GM19328 (cell line): ENCODE measurements around the gene TOMM6.
"Not testable (repeated sequence)": the region's sequence is repeated elsewhere in the genome, so short reads cannot be mapped to it uniquely, and the experiment has no call there.

ENCODE experiments used
- ATAC-seq: cut with Tn5 transposase; IDR thresholded peaks from one replicate; pipeline ENCODE4 v1.9.1; 2021; ENCODE audit warnings: mild to moderate bottlenecking, moderate library complexity; ENCODE audit not compliant: unreplicated experiment

Gene TOMM6

DNA sequence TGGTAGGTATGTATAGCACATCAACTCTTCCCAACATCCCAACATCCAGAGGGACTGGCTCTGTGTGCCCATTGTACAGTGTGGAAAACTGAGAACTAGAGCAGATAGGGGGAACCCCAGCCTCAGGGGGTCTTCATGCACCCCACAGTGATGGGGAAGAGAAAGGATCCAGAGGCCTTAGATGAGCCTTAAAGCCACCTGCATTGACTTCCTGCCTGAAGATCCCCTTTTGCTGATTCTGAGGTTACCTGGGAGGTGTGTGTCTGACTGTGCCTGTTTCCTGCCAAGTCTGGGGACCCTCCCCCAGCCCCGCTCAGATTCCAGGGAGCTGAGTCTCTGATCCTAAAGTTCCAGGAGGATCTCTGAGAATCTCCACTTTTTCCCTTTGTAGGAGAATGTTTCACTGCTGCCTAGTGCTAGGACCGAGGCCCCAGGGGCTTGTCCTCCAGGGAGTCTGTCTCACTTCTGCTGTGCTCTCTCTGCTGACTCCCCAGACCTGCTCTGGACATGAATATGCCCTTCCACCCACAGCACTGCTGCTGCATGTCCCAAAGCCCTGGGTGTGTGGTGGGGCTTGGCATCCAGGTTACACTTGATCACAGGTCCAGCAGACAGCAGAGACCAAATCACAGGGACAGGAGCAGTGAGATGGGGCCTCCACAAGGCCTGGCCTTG, 27.5 kb upstream of the TOMM6 start:
- no peak for ATAC-seq

DNA sequence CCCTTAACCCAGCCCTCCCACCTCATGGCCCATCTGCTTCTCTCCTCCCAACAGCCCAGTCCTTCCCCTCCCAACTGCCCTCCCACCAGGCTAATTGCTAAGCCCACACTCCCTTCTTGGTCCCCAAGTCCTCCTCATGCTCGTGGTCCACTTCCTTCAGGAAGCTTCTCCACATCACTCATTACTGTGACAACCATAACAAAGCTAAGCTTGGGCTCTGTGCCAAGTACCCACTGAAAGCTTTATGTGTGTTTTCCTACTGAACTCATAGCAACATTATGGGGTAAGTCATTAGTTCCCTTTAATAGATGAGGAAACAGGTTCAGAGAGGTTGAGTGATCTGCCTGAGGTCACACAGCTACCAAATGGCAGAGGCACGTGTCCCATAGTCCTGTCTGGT, 24.0 kb upstream of the TOMM6 start:
- ATAC-seq = no peak

DNA sequence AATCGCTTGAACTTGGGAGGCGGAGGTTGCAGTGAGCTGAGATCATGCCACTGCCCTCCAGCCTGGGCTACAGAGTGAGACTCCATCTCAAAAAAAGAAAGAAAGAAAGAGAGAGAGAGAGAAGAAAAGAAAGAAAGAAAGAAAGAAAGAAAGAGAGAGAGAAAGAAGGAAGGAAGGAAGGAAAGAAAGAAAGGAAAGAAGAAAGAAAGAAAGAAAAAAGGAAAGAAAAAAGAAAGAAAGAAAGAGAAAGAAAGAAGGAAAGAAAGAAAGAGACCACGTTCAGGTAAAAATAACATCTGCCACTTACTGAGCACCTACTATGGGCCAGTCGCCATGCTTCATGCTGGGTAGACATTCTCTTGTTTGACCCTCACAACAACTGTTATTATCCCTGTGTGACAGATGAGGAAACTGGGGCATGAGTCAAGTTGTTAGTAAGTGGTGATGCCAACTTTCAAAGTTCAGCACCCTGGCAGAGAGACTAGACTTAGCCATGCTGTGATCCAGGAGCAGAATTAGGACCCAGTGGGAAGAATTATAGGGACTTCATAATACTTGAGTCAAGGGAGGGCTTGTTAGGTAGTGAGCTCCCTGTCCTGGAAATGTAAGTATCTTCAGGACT, 21.3 kb upstream of the TOMM6 start:
- ATAC-seq = not testable (repeated sequence)

GRCh38 chr6:41767112-41767833, 20.2 kb upstream of the TOMM6 start:
- ATAC-seq = no peak

DNA sequence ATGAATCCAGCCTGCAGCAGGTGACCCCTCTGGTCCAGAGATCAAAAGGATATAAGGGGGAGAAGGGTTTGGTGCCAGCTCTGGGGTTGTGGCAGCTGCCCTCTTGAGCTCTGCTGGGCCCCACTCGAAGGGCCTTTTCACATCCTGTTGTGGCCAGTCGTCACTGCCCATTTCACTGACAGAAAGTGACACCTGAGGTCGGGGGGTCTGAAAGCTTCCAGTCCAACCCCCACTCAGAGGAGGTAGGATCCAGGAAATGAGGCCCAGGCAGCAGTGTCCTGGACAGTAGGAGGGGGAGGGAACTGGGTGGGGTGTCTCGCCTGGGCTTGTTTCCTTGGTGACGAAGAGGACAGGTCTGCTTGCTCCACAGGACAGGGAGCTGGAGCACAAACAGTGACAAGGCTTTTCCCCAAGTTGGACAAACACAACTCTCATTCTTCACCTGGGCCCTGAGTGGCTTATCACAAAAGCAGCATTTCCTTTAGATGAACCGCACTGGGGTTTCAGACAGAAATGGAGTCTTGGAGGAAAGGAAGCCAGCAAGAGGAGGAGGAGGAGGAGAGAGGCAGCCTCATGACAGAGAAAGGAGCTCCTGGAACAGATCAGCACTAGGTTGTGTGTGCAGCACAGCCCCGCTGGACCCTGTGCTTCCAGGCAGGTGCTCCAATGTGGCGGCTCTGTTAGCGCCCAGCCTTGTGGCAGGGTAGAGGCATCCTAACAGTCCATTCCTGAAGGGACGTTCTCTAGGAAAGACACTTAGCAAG, 18.8 kb upstream of the TOMM6 start:
- ATAC-seq = no peak

- ATAC-seq = no peak
These were observed 18.1 kb upstream of the TOMM6 start for GRCh38 chr6:41769376-41769775.

- no peak for ATAC-seq
These were observed 17.0 kb upstream of the TOMM6 start for GRCh38 chr6:41770381-41771057.

GRCh38 chr6:41771058-41771983, 16.2 kb upstream of the TOMM6 start:
- ATAC-seq = no peak

DNA sequence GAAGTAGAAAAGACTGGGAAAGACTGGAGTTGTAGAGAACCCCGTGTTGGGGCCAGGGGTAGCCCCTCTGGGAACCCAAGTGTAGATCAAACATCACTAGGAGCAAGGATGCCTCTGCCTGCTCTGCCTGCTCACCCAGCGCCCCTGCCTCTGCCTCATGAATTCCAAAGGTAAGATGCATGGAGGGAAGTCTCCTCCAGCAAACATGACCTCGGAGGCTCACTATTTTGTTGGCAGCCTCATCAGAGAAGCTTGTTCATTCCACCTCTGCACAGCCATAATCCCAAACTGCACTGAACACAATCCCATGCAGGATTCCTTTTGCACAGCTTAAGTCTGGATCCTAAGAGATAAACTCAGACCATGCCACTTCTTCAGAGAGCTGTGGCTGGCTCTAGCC, 12.7 kb upstream of the TOMM6 start:
- no peak for ATAC-seq

DNA sequence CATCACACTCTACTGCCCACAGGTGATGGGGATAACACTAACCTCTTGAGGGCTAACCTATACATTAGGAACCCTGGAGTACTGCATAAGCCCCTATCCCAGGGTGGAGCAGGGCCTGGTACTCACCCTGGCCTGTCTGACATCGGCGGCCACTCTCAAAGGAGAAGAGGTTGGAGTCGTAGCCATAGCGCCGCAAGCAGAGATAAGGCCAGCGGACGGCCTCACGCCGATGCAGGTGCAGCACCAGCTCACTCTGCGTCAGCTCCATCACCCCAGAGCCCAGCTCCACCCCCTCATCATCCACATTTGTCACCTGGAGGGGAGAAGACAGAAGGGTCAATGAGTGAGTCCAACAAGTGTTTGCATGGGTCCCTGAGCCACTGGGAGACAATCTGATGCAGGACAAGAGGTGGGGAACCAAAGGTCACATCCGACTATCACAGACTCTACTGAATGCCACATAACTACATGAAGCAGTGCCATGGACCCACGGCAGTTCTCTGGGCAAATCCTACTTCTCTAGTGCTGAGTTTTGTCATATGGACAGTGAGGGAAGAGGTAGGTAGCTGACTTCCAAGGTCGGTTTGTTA, 12.1 kb upstream of the TOMM6 start:
- ATAC-seq = no peak

DNA sequence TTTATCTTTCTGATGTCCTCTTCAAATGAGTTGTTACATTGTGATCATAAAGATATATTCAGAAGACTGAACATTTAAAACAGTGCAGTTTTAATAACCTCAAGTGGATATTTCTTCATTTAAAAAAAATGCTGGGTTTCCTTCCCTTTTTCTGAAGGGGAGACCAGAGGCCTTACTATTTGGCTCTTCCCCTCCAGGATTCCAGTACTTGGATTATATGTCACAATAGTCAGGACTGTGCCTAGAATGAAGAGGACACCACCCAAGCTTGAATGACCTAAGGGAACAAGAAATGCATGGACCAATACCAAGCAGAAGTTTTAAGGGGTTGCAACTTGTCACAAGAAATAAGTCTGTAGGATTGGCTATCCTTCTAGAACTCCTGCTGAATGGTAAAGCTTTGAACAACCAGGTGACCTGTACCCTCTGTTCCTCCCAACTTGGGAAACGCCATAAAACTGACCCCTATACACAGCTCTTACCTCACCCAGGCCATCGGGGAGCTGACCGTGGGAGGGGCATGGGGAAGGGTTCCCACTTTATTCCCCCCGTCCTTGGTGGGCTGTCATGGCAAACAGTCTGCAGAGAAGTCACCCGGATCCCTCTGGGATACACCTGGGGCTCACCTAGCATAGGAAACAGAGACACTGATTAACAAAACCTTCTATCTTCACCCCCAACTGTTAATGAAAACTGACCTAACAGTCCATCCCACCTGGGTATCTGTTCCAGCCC, 9.8 kb upstream of the TOMM6 start:
- ATAC-seq = no peak

DNA sequence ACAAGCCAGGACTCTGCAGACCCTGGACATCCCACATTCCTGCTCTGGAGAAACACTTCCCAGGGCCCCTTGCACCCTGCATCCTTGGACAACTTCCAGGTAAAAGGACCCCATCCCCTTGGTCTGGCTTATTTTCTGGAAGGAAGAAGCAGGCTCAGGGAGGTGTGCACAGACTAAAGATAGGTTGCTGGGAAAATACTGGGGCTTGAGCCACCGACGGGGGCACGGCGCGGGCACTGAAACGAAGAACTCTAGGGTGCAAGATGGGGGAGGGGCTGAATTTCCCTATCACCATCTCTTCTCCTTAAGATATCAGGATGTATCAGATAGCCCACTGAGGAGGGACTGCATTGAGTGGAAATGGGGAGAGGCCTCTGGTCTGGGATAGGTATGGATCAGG, 8.6 kb upstream of the TOMM6 start:
- no peak for ATAC-seq

- peak; percentile 13 for ATAC-seq
These were observed 8.2 kb upstream of the TOMM6 start for GRCh38 chr6:41779336-41779735.

DNA sequence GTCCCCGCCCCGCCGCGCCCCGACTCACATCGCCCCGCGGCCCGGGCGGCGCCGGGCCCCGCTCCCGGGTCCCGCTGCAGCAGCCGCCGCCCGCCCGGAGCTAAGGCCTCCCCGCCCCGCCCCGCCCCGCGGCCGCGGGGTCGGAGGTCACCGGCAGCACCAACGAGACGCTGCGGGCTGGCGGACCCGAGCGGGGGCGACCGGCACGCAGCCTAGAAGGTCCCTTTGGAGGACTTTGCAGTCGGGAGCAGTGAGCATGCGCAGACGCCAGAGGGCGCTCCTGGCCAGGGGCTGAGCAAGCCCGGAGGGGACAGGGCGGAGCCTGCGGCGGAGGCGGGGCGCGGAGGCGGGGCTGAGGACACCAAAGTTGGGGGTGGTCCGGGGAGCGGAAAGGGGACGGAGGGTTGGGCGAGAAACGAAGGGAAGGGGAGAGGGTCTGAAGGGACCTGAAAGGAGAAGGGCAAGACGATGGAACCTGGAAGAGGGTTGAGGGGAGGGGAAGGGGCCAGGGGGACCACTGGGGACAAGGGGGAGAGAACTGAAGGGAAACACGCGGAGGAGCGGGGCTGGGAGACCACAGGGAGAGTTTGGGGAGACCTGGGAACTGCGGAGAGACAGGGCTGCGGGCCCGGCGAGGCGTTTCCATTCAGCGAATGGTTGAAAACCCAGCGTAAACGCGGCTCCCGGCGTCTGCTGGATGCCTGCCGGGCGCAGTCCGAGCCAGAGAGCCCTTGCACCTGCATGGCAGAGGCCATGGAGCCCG, 7.5 kb upstream of the TOMM6 start, which contains the start of gene FRS3:
Gene FRS3, minus strand, starts transcription at position 113 of the 763 bp plus-strand sequence. CDS start 2,913 bp downstream, outside the sequence.
- peak; percentile 87 for ATAC-seq

DNA sequence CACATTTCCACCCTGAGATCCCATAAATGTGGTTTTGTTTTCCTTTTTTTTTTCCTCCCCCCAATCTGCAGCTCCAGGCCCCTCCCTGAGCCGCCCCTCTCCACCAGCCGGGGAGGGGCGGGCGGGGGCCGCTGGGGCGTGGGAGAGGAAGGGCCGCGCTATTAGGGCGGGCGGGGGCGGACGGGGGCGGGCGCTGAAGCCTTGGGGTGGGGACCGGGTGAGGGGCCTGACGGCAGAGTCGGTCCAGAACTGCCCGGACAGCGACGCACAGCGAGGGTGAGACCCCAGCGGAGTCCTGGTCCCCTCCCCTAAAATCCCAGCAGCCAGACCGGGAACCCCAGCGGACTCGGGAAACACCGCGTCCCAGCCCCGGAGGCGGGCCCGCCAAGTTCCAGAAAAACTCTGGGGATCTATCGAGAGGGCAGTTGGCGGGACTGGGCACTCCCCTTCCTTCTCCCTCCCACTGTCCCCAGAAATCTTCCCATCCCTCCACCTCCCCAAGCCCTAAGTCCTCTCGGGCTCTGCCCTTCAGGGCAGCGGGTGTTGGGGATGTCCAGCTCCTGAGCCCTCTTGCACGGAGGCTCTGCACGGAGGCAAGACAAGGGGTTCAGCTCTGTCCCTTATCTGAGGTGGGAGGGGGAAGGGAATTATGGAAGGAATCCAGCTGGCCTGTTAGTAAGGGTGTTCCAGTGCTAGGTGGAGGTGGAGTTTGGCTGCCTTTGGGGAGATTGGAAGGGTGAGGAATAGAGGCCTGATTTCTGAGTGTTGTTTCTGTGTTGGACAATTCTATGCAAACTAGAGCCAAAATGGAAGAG, 6.7 kb upstream of the TOMM6 start, which contains the start of gene PRICKLE4:
Gene PRICKLE4, plus strand, starts transcription at position 232 of the 815 bp plus-strand sequence. CDS start 2,692 bp downstream, outside the sequence.
- no peak for ATAC-seq

DNA sequence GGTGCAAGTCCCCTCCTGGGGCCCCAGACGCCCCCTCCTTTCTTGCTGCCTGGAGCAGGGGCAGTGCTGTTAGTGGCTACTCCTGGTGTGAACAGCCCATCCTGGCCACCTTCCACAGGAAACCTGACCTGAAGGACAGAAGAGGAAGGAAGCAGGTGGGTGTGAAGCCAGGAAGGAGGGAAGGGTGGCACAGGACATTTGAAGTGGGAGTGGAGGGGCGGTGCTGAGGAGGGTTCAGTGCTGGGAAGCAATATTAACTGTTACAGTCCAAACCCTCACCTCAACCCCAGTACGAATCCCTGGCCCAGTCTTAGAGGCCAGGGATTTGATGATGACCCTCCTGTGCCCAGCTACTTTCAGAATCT, 6.1 kb upstream of the TOMM6 start:
- no peak for ATAC-seq
